ENCODE measurements around the gene ZNF594.
"Not testable (repeated sequence)": the region's sequence is repeated elsewhere in the genome, so short reads cannot be mapped to it uniquely, and the experiment has no call there.

Gene ZNF594

GRCh38 chr17:5135726-5136579 lies 55.7 kb downstream of the ZNF594 start:
- no peak for DNase-seq

GRCh38 chr17:5135131-5135712 lies 56.4 kb downstream of the ZNF594 start:
- not testable (repeated sequence) for DNase-seq

GRCh38 chr17:5134571-5134970 lies 57.1 kb downstream of the ZNF594 start:
- DNase-seq, result not testable (repeated sequence)

GRCh38 chr17:5133961-5134360 lies 57.7 kb downstream of the ZNF594 start:
- DNase-seq, result not testable (repeated sequence)

GRCh38 chr17:5133311-5133710 lies 58.4 kb downstream of the ZNF594 start:
- DNase-seq, result no peak

- not testable (repeated sequence) for DNase-seq
Measured at GRCh38 chr17:5132503-5133225, 59.0 kb downstream of the ZNF594 start.

- not testable (repeated sequence) for DNase-seq
Measured at GRCh38 chr17:5131799-5132502, 59.7 kb downstream of the ZNF594 start.

- no peak for DNase-seq
Measured at GRCh38 chr17:5131146-5131715, 60.4 kb downstream of the ZNF594 start.

GRCh38 chr17:5130687-5131086 lies 61.0 kb downstream of the ZNF594 start:
- DNase-seq, result not testable (repeated sequence)

GRCh38 chr17:5130261-5130660 lies 61.4 kb downstream of the ZNF594 start:
- DNase-seq, result not testable (repeated sequence)

GRCh38 chr17:5129770-5130169 lies 61.9 kb downstream of the ZNF594 start:
- not testable (repeated sequence) for DNase-seq

All from activated CD4-positive, alpha-beta T cell treated with anti-CD3 and anti-CD28 coated beads, Interleukin-2, amount 50 U/mL, for 1 hour (primary cell).